RWPE1 (cell line): Measurements from ENCODE around the gene PIAS2.
A peak's percentile ranks its signal among the peaks of the same experiment; 100 is the strongest.
"Not testable (repeated sequence)": the region's sequence is repeated elsewhere in the genome, so short reads cannot be mapped to it uniquely, and the experiment has no call there.

ENCODE experiments used
- CTCF ChIA-PET: fragments of 350-600 bp; sonication (Branson Sonifier 250); formaldehyde crosslinking; extraction: SDS; loops from one replicate; lab custom pipeline; 2021; lab: Yijun Ruan, JAX
- POLR2A ChIA-PET: fragments of 400-600 bp; formaldehyde crosslinking; extraction: SDS; loops from one replicate; lab custom pipeline; 2020; ENCODE audit warnings: antibody characterized with exemption; ENCODE audit not compliant: low non-redundant PET; lab: Yijun Ruan, JAX
- DNase-seq: peaks from one replicate; pipeline ENCODE4 v3.0.0; 2012; ENCODE audit warnings: low spot score
- H3K27ac ChIP-seq: fragments of 450-650 bp; 2 replicates; pipeline ENCODE4 v1.5.1; 2017
- CTCF ChIP-seq: fragments of 450-650 bp; conservative IDR thresholded peaks from 2 replicates; pipeline ENCODE4 v1.5.1; 2017; ENCODE audit warnings: low read depth, mild to moderate bottlenecking

PIAS2 gene

GRCh38 chr18:46917108-46917802 is at the start of gene PIAS2, which contains the start of gene KATNAL2:
TSS of gene PIAS2 (minus strand) at chr18:46917507. CDS start at chr18:46917345, 162 bp downstream.
TSS of gene KATNAL2 (plus strand) at chr18:46917602. CDS start at chr18:46946873, 29,271 bp downstream.
- ChIA-PET POLR2A (interaction anchor here (0.6 kb wide), 1 partner anchor 101 kb away, joined by 4 read pairs; no protein-coding TSS in a partner anchor), CTCF (no interaction called here)
- TF ChIP-seq CTCF = no peak
- H3K27ac ChIP-seq = peak within 1 kb of the TSS; percentile 86
- DNase-seq = peak; percentile 31

- POLR2A ChIA-PET, H3K27ac ChIP-seq, DNase-seq, CTCF ChIA-PET: not testable (repeated sequence)
These were observed 49.0 kb upstream of the PIAS2 start for GRCh38 chr18:46966266-46966665.

- POLR2A ChIA-PET, CTCF ChIA-PET, DNase-seq: not testable (repeated sequence)
These were observed 47.4 kb upstream of the PIAS2 start for GRCh38 chr18:46964579-46965293.

GRCh38 chr18:46963656-46964578 is 46.6 kb upstream of the PIAS2 start:
- POLR2A ChIA-PET, H3K27ac ChIP-seq, CTCF ChIA-PET: not testable (repeated sequence)

More at GRCh38 chr18:46964579-46965293, 47.4 kb upstream of the PIAS2 start:
- H3K27ac ChIP-seq = not testable (repeated sequence)

GRCh38 chr18:46958209-46958608 is 40.9 kb upstream of the PIAS2 start:
- TF ChIP-seq CTCF = no peak
- ChIA-PET POLR2A (no interaction called here), CTCF (no interaction called here)
- no peak for DNase-seq
- no peak overlapping the region for H3K27ac ChIP-seq

More at GRCh38 chr18:46963656-46964578, 46.6 kb upstream of the PIAS2 start:
- not testable (repeated sequence) for DNase-seq

GRCh38 chr18:46953195-46953594 is 35.9 kb upstream of the PIAS2 start:
- DNase-seq = no peak
- POLR2A ChIA-PET = no interaction called here
- CTCF ChIA-PET = no interaction called here
- H3K27ac ChIP-seq = no peak overlapping the region
- TF ChIP-seq CTCF = no peak

GRCh38 chr18:46950064-46950656 is 32.9 kb upstream of the PIAS2 start:
- peak; percentile 42 for TF ChIP-seq CTCF
- ChIA-PET POLR2A (no interaction called here), CTCF (no interaction called here)
- H3K27ac ChIP-seq = no peak overlapping the region
- DNase-seq = no peak
